CD8-positive, alpha-beta memory T cell (primary cell): Measurements from ENCODE around the gene NCOR2. TPM values are rescaled to one million over a fixed set of nuclear protein-coding genes. Genes with fewer than 3 reads are reported as not detected.
"Not testable (repeated sequence)": the region's sequence is repeated elsewhere in the genome, so short reads cannot be mapped to it uniquely, and the experiment has no call there.

Experiments
- CTCF ChIA-PET: fragments of 350-600 bp; sonication (Branson Sonifier 250); formaldehyde crosslinking; loops from one replicate; lab custom pipeline; 2021; ENCODE audit warnings: antibody characterized with exemption; lab: Charles Lee
- POLR2A ChIA-PET: fragments of 350-600 bp; sonication (Branson Sonifier 250); formaldehyde crosslinking; loops from one replicate; lab custom pipeline; 2021; ENCODE audit warnings: antibody characterized with exemption; lab: Charles Lee
- DNase-seq, 5 donors: peaks; one replicate each; pipeline versions ENCODE4 v3.0.0 to v3.0.0-alpha.2; 2020 to 2022; ENCODE audit warnings: mixed read lengths in 1 of 5
- H3K27ac ChIP-seq: one replicate; pipeline ENCODE4 v1.7.0; 2013; ENCODE audit warnings: low read depth, mild to moderate bottlenecking, low read length, moderate library complexity
- H3K27me3 ChIP-seq: 2 replicates; pipeline ENCODE4 v1.7.0; 2013; ENCODE audit warnings: low read length, mild to moderate bottlenecking; ENCODE audit not compliant: insufficient read depth, poor library complexity, severe bottlenecking
- H3K36me3 ChIP-seq: 2 replicates; pipeline ENCODE4 v1.7.0; 2013; ENCODE audit warnings: mild to moderate bottlenecking, low read length, moderate library complexity; ENCODE audit not compliant: insufficient read depth
- H3K4me1 ChIP-seq: 2 replicates; pipeline ENCODE4 v1.7.0; 2013; ENCODE audit warnings: mild to moderate bottlenecking, low read length, moderate library complexity; ENCODE audit not compliant: insufficient read depth
- H3K4me3 ChIP-seq: 2 replicates; pipeline ENCODE4 v1.7.0; 2013; ENCODE audit warnings: mild to moderate bottlenecking, low read length
- H3K9me3 ChIP-seq: 2 replicates; pipeline ENCODE4 v1.7.0; 2013; ENCODE audit warnings: mild to moderate bottlenecking, low read length
- H3K27ac Mint-ChIP-seq, 8 donors: one replicate each; pipeline ENCODE4 v1.8.0; 2020 to 2021; ENCODE audit warnings: mixed read lengths in 8 of 8, mild to moderate bottlenecking in 6 of 8, inconsistent platforms in 3 of 8, moderate library complexity in 3 of 8
- H3K27me3 Mint-ChIP-seq, 2 donors: one replicate each; pipeline ENCODE4 v1.8.0; 2020 to 2021; ENCODE audit warnings: mixed read lengths in 2 of 2, mild to moderate bottlenecking in 1 of 2, moderate library complexity in 1 of 2
- H3K36me3 Mint-ChIP-seq, 3 donors: one replicate each; pipeline ENCODE4 v1.8.0; 2020 to 2021; ENCODE audit warnings: mixed read lengths in 3 of 3, inconsistent platforms in 1 of 3, mild to moderate bottlenecking in 1 of 3
- H3K4me1 Mint-ChIP-seq, 3 donors: one replicate each; pipeline ENCODE4 v1.8.0; 2020 to 2021; ENCODE audit warnings: mixed read lengths in 3 of 3, inconsistent platforms in 1 of 3, mild to moderate bottlenecking in 1 of 3
- H3K4me3 Mint-ChIP-seq, 7 donors: one replicate each; pipeline ENCODE4 v1.8.0; 2020 to 2021; ENCODE audit warnings: mixed read lengths in 7 of 7, mild to moderate bottlenecking in 6 of 7, moderate library complexity in 4 of 7, inconsistent platforms in 2 of 7
- H3K9me3 Mint-ChIP-seq, 5 donors: one replicate each; pipeline ENCODE4 v1.8.0; 2020 to 2022; ENCODE audit warnings: mixed read lengths in 5 of 5, mild to moderate bottlenecking in 3 of 5, moderate library complexity in 2 of 5, inconsistent platforms in 1 of 5
- polyA plus RNA-seq: library from polyadenylated mRNA; unstranded; fragments of 300-500 nt; fragmentation: Illumina TruSeq; gene quantifications from one replicate; pipeline ENCODE4 v1.2.3, GENCODE V29; 2021
- total RNA-seq, 2 experiments: library from RNA; stranded (reverse); gene quantifications; one replicate each; pipeline ENCODE4 v1.2.3, GENCODE V29; 2021

NCOR2 gene
- total and polyA plus RNA-seq, 3 experiments from 2014 or later = 16.7 to 97.4 (median 96.6) TPM

DNA sequence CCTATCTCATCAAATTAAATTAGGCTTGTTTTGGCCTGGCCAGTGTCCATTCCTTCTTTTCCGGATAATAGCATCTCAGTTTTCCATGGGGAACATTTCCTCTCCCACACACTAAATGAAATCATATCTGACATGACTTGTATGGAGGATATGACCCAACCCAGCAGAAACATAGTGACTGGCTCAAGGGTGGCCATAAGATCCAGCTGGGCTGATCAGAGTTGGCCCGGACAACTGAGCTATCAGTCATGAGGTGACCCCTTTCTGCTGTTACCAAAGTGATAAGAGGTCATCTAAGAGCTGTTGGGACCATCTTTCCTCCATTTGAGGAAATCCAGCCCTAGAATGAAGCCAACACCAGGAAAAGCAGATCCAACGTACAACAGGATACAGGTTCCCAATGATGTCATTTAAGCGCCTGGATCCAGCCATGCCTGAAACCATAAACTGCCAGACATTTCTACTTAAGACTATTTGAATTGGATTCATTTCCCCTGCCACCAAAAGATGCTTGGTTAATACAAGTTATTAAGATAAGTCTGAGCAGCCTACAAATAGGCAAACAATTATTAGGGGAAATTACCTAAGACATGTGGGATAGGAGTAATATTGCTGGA, 20.7 kb upstream of the NCOR2 start:
- H3K27ac ChIP-seq = no peak overlapping the region
- Mint-ChIP-seq H3K4me3 (no peak overlapping the region), H3K27ac (no peak overlapping the region), H3K27me3 (peaks cover 1 to 3% of the 10 kb centered on the region in 2 donors), H3K9me3 (peaks cover 0 to 1% (median 0%) of the 10 kb centered on the region in 5 donors), H3K4me1 (peaks cover 5 to 13% (median 10%) of the 10 kb centered on the region in 3 donors), H3K36me3 (no peaks in the 10 kb centered on the region)
- H3K4me1 ChIP-seq = peaks cover 6% of the 10 kb centered on the region
- no peaks in the 10 kb centered on the region for H3K9me3 ChIP-seq
- no peaks in the 10 kb centered on the region for H3K27me3 ChIP-seq
- H3K36me3 ChIP-seq = no peaks in the 10 kb centered on the region
- ChIA-PET POLR2A (no interaction called here), CTCF (no interaction called here)
- no peak overlapping the region for H3K4me3 ChIP-seq
- DNase-seq = no peak

DNA sequence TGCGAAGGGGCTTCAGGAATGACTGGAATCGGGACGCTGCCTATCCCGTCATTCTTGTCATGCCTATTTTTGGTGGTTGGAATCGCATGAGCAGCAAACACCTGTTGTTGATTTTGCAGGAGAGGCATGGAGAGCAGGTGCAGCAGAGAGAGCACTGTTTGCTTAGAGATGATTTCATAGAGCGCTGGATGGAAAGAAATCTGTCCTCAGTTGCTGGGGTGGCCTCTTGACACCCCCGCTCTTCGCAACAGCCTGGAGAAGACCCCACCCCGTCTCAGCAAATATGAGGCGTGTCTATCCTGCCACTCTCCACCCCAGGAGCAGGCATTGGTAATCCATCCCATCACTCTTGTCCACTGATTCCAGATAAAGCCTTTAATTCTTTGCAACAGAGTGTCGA, 19.3 kb upstream of the NCOR2 start:
- DNase-seq = no peak
- Mint-ChIP-seq H3K27ac (no peak overlapping the region), H3K27me3 (peaks cover 1 to 3% of the 10 kb centered on the region in 2 donors), H3K4me3 (no peak overlapping the region), H3K9me3 (peaks cover 0 to 1% (median 0%) of the 10 kb centered on the region in 5 donors), H3K4me1 (peaks cover 5 to 13% (median 10%) of the 10 kb centered on the region in 3 donors), H3K36me3 (peaks cover 0 to 1% (median 0%) of the 10 kb centered on the region in 3 donors)
- H3K9me3 ChIP-seq = no peaks in the 10 kb centered on the region
- ChIA-PET POLR2A (no interaction called here), CTCF (no interaction called here)
- no peaks in the 10 kb centered on the region for H3K36me3 ChIP-seq
- peaks cover 6% of the 10 kb centered on the region for H3K4me1 ChIP-seq
- no peak overlapping the region for H3K27ac ChIP-seq
- H3K27me3 ChIP-seq = no peaks in the 10 kb centered on the region
- no peak overlapping the region for H3K4me3 ChIP-seq

DNA sequence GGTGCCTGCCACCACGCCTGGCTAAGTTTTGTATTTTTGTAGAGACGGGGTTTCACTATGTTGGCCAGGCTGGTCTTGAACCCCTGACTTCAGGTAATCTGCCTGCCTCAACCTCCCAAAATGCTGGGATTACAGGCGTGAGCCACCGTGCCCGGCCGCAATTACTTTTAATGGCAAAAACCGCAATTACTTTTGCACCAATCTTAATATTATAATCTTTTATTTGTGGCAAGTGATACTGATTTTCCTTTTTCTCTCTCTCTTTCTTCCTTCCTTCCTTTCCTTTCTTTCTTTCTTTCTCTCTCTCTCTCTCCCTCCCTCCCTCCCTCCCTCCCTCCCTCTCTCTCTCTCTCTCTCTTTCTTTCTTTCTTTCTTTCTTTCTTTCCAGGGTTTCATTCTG, 17.1 kb upstream of the NCOR2 start:
- H3K9me3 ChIP-seq, H3K36me3 ChIP-seq, H3K27me3 ChIP-seq, H3K36me3 Mint-ChIP-seq, H3K27me3 Mint-ChIP-seq, H3K27ac Mint-ChIP-seq, H3K9me3 Mint-ChIP-seq, H3K4me3 ChIP-seq, CTCF ChIA-PET, H3K27ac ChIP-seq, DNase-seq, POLR2A ChIA-PET, H3K4me3 Mint-ChIP-seq, H3K4me1 ChIP-seq: not testable (repeated sequence)
- peaks cover 5 to 11% (median 8%) of the 10 kb centered on the region in 3 donors for H3K4me1 Mint-ChIP-seq

DNA sequence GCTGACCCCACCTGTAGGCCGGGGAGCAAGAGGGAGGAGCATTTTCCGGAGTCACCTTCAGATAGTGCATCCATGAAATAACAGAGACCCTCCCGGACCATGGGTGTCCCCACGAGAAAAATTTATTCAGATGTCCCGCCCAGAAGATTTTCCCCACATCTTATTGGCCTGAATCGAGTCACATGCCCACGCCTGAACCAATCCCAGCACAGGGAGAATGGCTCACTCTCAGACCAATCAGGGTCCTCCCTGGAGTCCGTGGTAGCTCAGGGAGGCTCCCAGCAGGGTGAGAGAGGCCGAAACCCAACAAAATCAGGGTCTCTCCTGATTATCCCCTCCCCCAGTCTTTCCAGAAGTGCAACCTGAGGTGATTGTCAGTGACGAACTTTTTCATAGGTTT, 16.4 kb upstream of the NCOR2 start:
- ChIA-PET CTCF (no interaction called here), POLR2A (no interaction called here)
- H3K4me3 ChIP-seq = no peak overlapping the region
- H3K4me1 ChIP-seq = peaks cover 5% of the 10 kb centered on the region
- H3K4me3 Mint-ChIP-seq = no peak overlapping the region
- H3K4me1 Mint-ChIP-seq = peaks cover 3 to 4% (median 4%) of the 10 kb centered on the region in 3 donors
- DNase-seq = no peak
- H3K9me3 Mint-ChIP-seq = peaks cover 0 to 8% (median 3%) of the 10 kb centered on the region in 5 donors
- H3K27ac ChIP-seq = no peak overlapping the region
- no peaks in the 10 kb centered on the region for H3K36me3 ChIP-seq
- no peaks in the 10 kb centered on the region for H3K27me3 ChIP-seq
- H3K9me3 ChIP-seq = no peaks in the 10 kb centered on the region
- H3K27ac Mint-ChIP-seq = no peak overlapping the region
- peaks cover 3 to 9% of the 10 kb centered on the region in 2 donors for H3K27me3 Mint-ChIP-seq
- peaks cover 0 to 13% (median 1%) of the 10 kb centered on the region in 3 donors for H3K36me3 Mint-ChIP-seq

DNA sequence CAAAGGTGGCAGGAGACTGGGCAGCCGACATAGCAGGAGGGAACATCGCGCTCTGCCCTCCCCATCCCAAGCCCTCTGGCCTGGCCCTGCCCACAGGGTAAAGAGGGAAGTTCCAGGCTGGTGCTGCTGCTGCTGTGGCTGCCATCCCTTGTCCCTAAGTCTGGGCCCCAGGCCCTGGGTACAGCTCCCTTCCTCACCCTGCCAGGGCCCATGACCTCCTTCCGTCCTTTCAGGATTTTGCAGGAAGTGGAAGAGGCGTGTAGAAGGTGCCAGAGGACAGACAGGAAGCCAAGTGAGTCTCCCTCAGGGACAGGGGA, 14.7 kb upstream of the NCOR2 start:
- Histone ChIP-seq H3K4me1 (no peaks in the 10 kb centered on the region), H3K36me3 (no peaks in the 10 kb centered on the region), H3K4me3 (no peak overlapping the region), H3K27ac (no peak overlapping the region), H3K9me3 (no peaks in the 10 kb centered on the region), H3K27me3 (no peaks in the 10 kb centered on the region)
- H3K9me3 Mint-ChIP-seq = peaks cover 1 to 8% (median 3%) of the 10 kb centered on the region in 5 donors
- H3K36me3 Mint-ChIP-seq = peaks cover 0 to 13% (median 1%) of the 10 kb centered on the region in 3 donors
- ChIA-PET POLR2A (no interaction called here), CTCF (no interaction called here)
- no peak overlapping the region for H3K4me3 Mint-ChIP-seq
- H3K4me1 Mint-ChIP-seq = no peaks in the 10 kb centered on the region
- no peak for DNase-seq
- H3K27ac Mint-ChIP-seq = no peak overlapping the region
- H3K27me3 Mint-ChIP-seq = peaks cover 3 to 6% of the 10 kb centered on the region in 2 donors

GRCh38 chr12:124581307-124582107, 14.1 kb upstream of the NCOR2 start:
- H3K9me3 Mint-ChIP-seq = peaks cover 1 to 8% (median 3%) of the 10 kb centered on the region in 5 donors
- H3K36me3 ChIP-seq = no peaks in the 10 kb centered on the region
- H3K27me3 ChIP-seq = no peaks in the 10 kb centered on the region
- no peaks in the 10 kb centered on the region for H3K4me1 ChIP-seq
- DNase-seq = no peak
- H3K36me3 Mint-ChIP-seq = peaks cover 0 to 13% (median 1%) of the 10 kb centered on the region in 3 donors
- H3K27ac ChIP-seq = no peak overlapping the region
- ChIA-PET POLR2A (no interaction called here), CTCF (no interaction called here)
- H3K27me3 Mint-ChIP-seq = peaks cover 3 to 6% of the 10 kb centered on the region in 2 donors
- H3K27ac Mint-ChIP-seq = no peak overlapping the region
- H3K9me3 ChIP-seq = no peaks in the 10 kb centered on the region
- no peak overlapping the region for H3K4me3 ChIP-seq
- H3K4me1 Mint-ChIP-seq = no peaks in the 10 kb centered on the region
- no peak overlapping the region for H3K4me3 Mint-ChIP-seq

- DNase-seq = no peak
- Mint-ChIP-seq H3K9me3 (peaks cover 1 to 8% (median 3%) of the 10 kb centered on the region in 5 donors), H3K27ac (no peak overlapping the region), H3K36me3 (peaks cover 0 to 13% (median 1%) of the 10 kb centered on the region in 3 donors), H3K4me1 (no peaks in the 10 kb centered on the region), H3K27me3 (peaks cover 3 to 6% of the 10 kb centered on the region in 2 donors), H3K4me3 (no peak overlapping the region)
- no peaks in the 10 kb centered on the region for H3K9me3 ChIP-seq
- H3K36me3 ChIP-seq = no peaks in the 10 kb centered on the region
- H3K27ac ChIP-seq = no peak overlapping the region
- ChIA-PET CTCF (no interaction called here), POLR2A (no interaction called here)
- no peak overlapping the region for H3K4me3 ChIP-seq
- no peaks in the 10 kb centered on the region for H3K27me3 ChIP-seq
- no peaks in the 10 kb centered on the region for H3K4me1 ChIP-seq
These were observed 12.6 kb upstream of the NCOR2 start for GRCh38 chr12:124579921-124580517.

DNA sequence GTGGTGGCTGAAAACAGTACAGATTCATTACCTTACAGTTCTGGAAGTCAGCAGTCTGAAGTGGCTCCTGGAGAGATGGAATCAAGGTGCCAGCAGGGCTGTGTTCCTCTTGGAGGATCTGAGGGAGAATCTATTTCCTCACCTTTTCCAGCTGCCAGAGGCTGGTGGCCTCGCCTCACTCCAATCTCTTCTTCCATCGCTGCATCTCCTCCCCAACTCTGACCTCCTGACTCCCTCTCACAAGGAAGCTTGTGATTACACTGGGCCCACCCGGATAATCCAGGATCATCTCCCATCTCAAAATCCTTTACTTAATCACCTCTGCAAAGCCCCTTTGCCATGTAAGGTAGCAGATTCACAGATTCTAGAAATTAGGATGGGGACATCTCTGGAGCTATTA, 11.4 kb upstream of the NCOR2 start:
- no peaks in the 10 kb centered on the region for H3K4me1 Mint-ChIP-seq
- H3K27ac ChIP-seq = no peak overlapping the region
- POLR2A ChIA-PET = no interaction called here
- DNase-seq = no peak
- H3K27ac Mint-ChIP-seq = no peak overlapping the region
- H3K4me3 ChIP-seq = no peak overlapping the region
- H3K4me1 ChIP-seq = no peaks in the 10 kb centered on the region
- H3K9me3 Mint-ChIP-seq = peaks cover 1 to 8% (median 3%) of the 10 kb centered on the region in 5 donors
- H3K4me3 Mint-ChIP-seq = no peak overlapping the region
- CTCF ChIA-PET = no interaction called here
- peaks cover 3 to 6% of the 10 kb centered on the region in 2 donors for H3K27me3 Mint-ChIP-seq
- H3K9me3 ChIP-seq = no peaks in the 10 kb centered on the region
- H3K36me3 ChIP-seq = no peaks in the 10 kb centered on the region
- H3K27me3 ChIP-seq = no peaks in the 10 kb centered on the region
- peaks cover 0 to 13% (median 1%) of the 10 kb centered on the region in 3 donors for H3K36me3 Mint-ChIP-seq
